Measurements from ENCODE around the gene ABCC8.

ABCC8 gene

GRCh38 chr11:17408641-17409040 is 68.0 kb downstream of the ABCC8 start:
- no peak overlapping the region for H3K4me3 ChIP-seq (ENCODE audit: low read depth, low read length)
- TF ChIP-seq CTCF (IDR thresholded peaks at IDR 0.05; ENCODE audit: low read depth, low read length, missing control alignments): no peak
- DNase-seq (ENCODE audit: low read depth): no peak

- no peak overlapping the region for H3K4me3 ChIP-seq (ENCODE audit: low read depth, low read length)
- no peak for DNase-seq (ENCODE audit: low read depth)
- TF ChIP-seq CTCF (IDR thresholded peaks at IDR 0.05; ENCODE audit: low read depth, low read length, missing control alignments): no peak
These were observed 68.6 kb downstream of the ABCC8 start for GRCh38 chr11:17408026-17408425.

- DNase-seq (ENCODE audit: low read depth): no peak
- H3K4me3 ChIP-seq (ENCODE audit: low read depth, low read length): no peak overlapping the region
- TF ChIP-seq CTCF (IDR thresholded peaks at IDR 0.05; ENCODE audit: low read depth, low read length, missing control alignments): no peak
These were observed 69.1 kb downstream of the ABCC8 start for GRCh38 chr11:17407575-17407974.

GRCh38 chr11:17406818-17407149 is 69.9 kb downstream of the ABCC8 start:
- no peak overlapping the region for H3K4me3 ChIP-seq (ENCODE audit: low read depth, low read length)
- DNase-seq (ENCODE audit: low read depth): no peak
- TF ChIP-seq CTCF (IDR thresholded peaks at IDR 0.05; ENCODE audit: low read depth, low read length, missing control alignments): no peak

- H3K4me3 ChIP-seq (ENCODE audit: low read depth, low read length): no peak overlapping the region
- DNase-seq (ENCODE audit: low read depth): no peak
- no peak for TF ChIP-seq CTCF (IDR thresholded peaks at IDR 0.05; ENCODE audit: low read depth, low read length, missing control alignments)
These were observed 70.4 kb downstream of the ABCC8 start for GRCh38 chr11:17406082-17406817.

- H3K4me3 ChIP-seq (ENCODE audit: low read depth, low read length): no peak overlapping the region
- no peak for DNase-seq (ENCODE audit: low read depth)
These were observed 71.2 kb downstream of the ABCC8 start for GRCh38 chr11:17405232-17406005.

More at GRCh38 chr11:17405232-17406005, 71.2 kb downstream of the ABCC8 start:
- no peak for TF ChIP-seq CTCF (IDR thresholded peaks at IDR 0.05; ENCODE audit: low read depth, low read length, missing control alignments)
